ENCODE data around the gene IGDCC3.

DNA sequence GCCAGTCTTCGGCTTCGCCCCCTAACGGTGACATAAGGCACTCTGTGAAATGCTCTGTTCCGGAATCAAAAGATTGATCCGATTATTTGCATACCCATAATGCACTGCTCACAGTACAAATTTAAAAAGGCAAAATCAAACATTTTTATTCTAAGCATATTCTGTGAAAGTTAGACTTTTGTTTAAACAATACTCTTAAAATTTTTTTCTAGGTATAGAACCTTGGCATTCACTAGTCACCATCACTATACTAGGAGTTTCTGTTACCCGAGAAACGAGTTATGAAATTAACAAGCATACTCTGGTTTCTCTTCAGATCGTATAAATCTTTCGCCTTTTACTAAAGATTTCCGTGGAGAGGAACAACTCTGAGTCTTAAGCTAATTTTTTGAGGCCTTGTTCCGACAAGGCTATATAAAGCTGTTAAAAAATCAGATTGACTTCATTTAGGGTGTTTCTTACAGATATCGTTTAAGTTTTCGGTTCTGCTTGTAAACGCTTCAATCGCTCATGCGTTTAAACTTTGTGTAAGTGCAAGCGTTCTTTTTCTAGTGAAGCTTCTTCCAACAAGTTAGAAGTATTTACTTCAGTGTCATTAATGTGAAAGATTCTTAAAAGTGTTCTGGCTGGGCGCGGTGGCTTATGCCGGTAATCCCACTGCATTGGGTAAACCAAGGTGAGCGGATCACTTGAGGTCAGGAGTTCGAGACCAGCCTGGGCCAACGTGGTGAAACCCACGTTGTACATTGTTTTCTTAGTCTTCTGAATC lies 73.2 kb downstream of the IGDCC3 start, which contains the start of gene RNU5B-1:
- TF ChIP-seq POLR2A (IDR thresholded peaks at IDR 0.05) (peak; percentile 95 to 99), EP300 (IDR thresholded peaks at IDR 0.05) (no peak), POLR2AphosphoS5 (IDR thresholded peaks at IDR 0.05) (peak; percentile 100)
- TF ChIP-seq, protein P1, sequence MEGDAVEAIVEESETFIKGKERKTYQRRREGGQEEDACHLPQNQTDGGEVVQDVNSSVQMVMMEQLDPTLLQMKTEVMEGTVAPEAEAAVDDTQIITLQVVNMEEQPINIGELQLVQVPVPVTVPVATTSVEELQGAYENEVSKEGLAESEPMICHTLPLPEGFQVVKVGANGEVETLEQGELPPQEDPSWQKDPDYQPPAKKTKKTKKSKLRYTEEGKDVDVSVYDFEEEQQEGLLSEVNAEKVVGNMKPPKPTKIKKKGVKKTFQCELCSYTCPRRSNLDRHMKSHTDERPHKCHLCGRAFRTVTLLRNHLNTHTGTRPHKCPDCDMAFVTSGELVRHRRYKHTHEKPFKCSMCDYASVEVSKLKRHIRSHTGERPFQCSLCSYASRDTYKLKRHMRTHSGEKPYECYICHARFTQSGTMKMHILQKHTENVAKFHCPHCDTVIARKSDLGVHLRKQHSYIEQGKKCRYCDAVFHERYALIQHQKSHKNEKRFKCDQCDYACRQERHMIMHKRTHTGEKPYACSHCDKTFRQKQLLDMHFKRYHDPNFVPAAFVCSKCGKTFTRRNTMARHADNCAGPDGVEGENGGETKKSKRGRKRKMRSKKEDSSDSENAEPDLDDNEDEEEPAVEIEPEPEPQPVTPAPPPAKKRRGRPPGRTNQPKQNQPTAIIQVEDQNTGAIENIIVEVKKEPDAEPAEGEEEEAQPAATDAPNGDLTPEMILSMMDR (IDR thresholded peaks at IDR 0.05): peak; percentile 81 to 90 (median 84)
